GM12801 (cell line): Measurements from ENCODE around the gene FAM240A.

ENCODE experiments used
- TF ChIP-seq, protein P1 (sequence below): IDR thresholded peaks from one replicate; pipeline ENCODE4 v1.5.1; 2011; ENCODE audit warnings: control low read depth; ENCODE audit not compliant: insufficient read length; ENCODE audit errors: extremely low read depth

Gene FAM240A

GRCh38 chr3:46662771-46663551 lies 50.6 kb downstream of the FAM240A start:
- TF ChIP-seq, protein P1, sequence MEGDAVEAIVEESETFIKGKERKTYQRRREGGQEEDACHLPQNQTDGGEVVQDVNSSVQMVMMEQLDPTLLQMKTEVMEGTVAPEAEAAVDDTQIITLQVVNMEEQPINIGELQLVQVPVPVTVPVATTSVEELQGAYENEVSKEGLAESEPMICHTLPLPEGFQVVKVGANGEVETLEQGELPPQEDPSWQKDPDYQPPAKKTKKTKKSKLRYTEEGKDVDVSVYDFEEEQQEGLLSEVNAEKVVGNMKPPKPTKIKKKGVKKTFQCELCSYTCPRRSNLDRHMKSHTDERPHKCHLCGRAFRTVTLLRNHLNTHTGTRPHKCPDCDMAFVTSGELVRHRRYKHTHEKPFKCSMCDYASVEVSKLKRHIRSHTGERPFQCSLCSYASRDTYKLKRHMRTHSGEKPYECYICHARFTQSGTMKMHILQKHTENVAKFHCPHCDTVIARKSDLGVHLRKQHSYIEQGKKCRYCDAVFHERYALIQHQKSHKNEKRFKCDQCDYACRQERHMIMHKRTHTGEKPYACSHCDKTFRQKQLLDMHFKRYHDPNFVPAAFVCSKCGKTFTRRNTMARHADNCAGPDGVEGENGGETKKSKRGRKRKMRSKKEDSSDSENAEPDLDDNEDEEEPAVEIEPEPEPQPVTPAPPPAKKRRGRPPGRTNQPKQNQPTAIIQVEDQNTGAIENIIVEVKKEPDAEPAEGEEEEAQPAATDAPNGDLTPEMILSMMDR = no peak

DNA sequence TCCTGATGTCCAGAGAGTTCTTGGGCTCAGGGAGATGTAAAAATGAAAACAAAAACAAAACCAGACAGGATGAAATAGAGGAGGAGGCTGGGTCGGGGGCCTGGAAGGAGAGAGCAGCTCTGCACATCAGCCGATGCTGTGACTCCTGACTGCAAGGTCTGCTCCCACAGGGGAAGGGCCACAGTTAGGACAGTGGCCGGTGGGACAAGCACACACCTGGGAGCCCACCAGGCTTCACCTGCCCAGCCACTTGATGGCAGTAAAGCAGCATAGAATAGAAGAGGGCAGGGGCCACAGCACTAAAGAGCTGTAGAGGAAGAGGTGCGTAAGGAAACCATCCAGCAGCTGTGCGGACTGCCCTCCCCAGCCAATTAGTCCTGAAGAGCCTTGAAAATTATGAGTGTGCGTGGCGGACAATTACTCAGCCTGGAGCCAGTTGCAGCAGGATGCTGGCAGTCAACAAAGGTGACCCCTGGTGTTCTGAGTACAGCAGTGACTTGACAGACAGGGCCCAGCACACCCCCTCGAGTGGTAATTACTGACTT lies 51.3 kb downstream of the FAM240A start:
- TF ChIP-seq, protein P1 = no peak

- TF ChIP-seq, protein P1 = no peak
These were observed 52.1 kb downstream of the FAM240A start for GRCh38 chr3:46664188-46664970.

DNA sequence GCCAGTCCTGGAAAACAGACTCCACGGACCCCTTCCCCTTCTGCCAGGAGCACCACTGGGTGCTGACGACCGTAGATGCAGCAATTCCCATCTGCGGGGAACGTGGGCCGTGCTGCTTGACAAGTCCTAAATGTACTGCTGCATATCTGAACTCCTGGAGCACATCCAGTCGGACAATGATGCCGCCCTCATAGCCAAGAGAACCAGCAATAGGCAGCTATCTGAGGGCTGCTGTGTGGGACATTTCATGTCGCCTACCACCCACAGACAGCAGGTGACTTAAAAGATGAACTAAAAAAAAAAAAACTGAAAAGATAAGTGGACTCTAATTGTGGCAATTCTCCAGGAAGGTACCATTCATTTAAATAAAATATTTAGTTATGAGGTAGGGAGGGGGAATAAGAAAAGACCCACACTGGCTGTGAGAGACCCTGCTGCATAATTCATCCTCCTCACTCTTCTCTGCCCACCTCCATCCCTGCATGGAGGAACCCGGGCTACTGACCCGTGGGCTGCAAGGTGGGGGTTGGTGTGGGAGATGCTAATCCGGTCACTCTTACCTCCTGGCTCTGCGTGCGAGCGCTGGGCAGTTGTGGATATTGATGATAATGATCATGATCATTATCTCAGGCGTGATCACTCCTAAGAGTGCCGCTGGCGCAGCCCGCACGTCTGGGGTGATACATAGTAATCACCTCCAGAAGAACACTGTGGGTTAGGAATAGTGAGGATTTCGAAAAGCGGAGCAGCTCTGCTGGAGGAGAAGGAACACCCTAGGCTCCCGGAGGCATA lies 52.8 kb downstream of the FAM240A start:
- TF ChIP-seq, protein P1 = no peak

GRCh38 chr3:46665763-46666452 lies 53.6 kb downstream of the FAM240A start:
- TF ChIP-seq, protein P1 = no peak

DNA sequence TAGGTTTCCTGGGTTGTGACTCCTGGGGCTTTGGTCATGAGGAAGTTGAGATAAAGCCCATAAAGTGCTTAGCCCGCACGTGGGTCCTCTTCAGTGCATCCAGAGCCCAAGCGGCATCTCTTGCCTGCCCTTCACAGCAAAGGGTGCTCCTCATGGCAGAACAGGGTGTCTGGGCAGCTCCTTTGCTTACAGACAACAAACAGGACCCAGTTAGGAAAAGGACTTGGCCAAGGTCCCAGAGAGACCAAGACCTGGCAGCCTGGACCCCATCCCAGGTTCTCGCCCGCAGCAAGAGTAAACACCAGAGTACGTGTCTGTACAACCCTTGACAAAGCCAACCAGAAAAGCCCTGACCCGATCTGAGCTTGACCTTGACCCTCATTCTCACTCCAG lies 54.1 kb downstream of the FAM240A start:
- TF ChIP-seq, protein P1 = no peak
